Hepatocyte (in vitro differentiated cells): ENCODE data around the gene TMPRSS6.

Experiments used
- EZH2 ChIP-seq: fragments of 200-600 bp; sonication (generic); IDR thresholded peaks from 2 replicates; pipeline ENCODE4 v1.6.1; 2016; ENCODE audit warnings: antibody characterized with exemption, mild to moderate bottlenecking, borderline replicate concordance
- TF ChIP-seq, protein P1 (sequence below): fragments of 200-600 bp; sonication (generic); IDR thresholded peaks from 2 replicates; pipeline ENCODE4 v1.5.1; 2016; ENCODE audit warnings: antibody characterized with exemption, mild to moderate bottlenecking; ENCODE audit not compliant: poor library complexity

GRCh38 chr22:37156686-37157435 lies 47.3 kb upstream of the TMPRSS6 start:
- TF ChIP-seq, protein P1, sequence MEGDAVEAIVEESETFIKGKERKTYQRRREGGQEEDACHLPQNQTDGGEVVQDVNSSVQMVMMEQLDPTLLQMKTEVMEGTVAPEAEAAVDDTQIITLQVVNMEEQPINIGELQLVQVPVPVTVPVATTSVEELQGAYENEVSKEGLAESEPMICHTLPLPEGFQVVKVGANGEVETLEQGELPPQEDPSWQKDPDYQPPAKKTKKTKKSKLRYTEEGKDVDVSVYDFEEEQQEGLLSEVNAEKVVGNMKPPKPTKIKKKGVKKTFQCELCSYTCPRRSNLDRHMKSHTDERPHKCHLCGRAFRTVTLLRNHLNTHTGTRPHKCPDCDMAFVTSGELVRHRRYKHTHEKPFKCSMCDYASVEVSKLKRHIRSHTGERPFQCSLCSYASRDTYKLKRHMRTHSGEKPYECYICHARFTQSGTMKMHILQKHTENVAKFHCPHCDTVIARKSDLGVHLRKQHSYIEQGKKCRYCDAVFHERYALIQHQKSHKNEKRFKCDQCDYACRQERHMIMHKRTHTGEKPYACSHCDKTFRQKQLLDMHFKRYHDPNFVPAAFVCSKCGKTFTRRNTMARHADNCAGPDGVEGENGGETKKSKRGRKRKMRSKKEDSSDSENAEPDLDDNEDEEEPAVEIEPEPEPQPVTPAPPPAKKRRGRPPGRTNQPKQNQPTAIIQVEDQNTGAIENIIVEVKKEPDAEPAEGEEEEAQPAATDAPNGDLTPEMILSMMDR: no peak
- no peak for TF ChIP-seq EZH2
